Vein endothelial cell (primary cell): ENCODE measurements around the gene OR6K3. TPM values are rescaled to one million over a fixed set of nuclear protein-coding genes. Genes with fewer than 3 reads are reported as not detected.

Source experiments
- total RNA-seq: library from RNA; depleted of rRNA; stranded (reverse); fragments of >200 nt; gene quantifications from 2 replicates; pipeline ENCODE4 v1.2.3, GENCODE V29; 2012

Gene OR6K3, protein sequence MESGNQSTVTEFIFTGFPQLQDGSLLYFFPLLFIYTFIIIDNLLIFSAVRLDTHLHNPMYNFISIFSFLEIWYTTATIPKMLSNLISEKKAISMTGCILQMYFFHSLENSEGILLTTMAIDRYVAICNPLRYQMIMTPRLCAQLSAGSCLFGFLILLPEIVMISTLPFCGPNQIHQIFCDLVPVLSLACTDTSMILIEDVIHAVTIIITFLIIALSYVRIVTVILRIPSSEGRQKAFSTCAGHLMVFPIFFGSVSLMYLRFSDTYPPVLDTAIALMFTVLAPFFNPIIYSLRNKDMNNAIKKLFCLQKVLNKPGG
- 0.19 TPM in 1 of 2 replicates, not detected in the other for total RNA-seq

DNA sequence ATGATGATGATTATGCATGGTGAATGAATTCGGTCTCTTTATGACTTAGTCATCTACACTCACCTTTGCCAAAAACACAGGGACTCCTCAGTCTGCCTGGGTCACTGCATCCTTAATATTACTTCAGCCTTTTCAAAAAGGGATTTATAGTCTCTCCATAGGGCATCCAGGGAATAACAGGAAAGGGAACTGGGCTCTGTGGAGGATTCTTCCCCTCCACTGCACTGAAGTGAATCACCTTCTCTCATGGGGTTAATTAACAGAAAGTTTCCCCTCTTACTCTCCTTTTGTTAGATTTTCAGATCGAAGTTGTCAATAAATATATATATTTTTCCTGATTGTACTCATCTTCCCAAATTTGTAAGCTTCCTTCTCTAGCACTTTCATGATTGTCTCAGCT is at the start of gene OR6K3:
Gene OR6K3, minus strand, starts transcription at position 101 of the 400 bp plus-strand sequence. CDS start 2,605 bp downstream, outside the sequence.

GRCh38 chr1:158754420-158754819 is 33.9 kb upstream of the OR6K3 start, which contains the start of gene OR6K6:
Gene OR6K6 (plus strand): TSS chr1:158754720. CDS start chr1:158754888, 168 bp downstream.

GRCh38 chr1:158700552-158700951 is 20.0 kb downstream of the OR6K3 start, which contains the start of gene OR6K2:
Gene OR6K2 (minus strand): TSS chr1:158700652. CDS start chr1:158700652, 0 bp downstream.

DNA sequence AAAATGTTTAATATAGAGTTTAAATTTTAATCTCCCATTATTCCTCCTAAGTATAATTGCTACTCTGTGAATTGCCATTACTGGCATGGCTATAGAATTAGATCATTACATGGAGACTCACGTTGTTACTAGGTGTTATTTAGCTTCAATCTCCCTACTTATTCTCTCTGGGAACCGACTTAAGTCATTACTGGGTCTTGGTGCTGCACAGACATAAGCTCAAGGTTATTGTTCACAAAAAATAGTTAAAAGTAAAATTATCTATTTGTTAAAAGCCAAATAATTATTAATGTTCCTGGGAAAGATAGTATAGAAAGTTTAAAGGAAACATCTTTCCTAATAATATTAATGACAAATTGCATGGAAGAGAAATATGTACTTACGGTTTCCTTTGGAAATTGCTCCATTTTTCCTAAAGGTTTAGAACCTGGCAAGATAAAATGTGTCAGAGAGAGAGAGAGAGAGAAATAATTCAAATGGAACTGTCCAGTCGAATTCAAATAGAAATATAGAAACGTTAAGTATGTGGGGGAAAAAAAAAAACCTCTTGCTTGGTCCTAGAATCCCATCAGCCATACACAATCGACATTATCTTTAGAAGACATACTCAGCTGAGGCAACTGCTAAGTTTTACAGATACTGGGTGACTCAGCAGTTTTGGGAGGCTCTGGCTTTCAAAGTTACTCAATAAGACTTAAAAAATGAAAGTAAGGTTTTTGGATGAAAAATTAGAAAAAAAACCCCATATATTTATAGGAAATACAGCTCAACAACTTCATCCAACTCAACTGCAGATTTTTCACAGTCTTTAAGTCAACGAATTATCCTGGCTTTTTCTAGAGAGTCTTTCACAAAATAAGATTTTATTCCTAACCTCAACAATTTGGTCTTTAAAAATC is 34.2 kb downstream of the OR6K3 start, which contains the start of gene SPTA1:
Gene SPTA1, minus strand, starts transcription at position 605 of the 899 bp plus-strand sequence. Its CDS starts 198 bp downstream, at position 407.

Other genes with a start within 250 kb of the OR6K3 start
- not detected in 2 replicates for gene OR10R2, start 248.5 kb downstream of the OR6K3 start, total RNA-seq
- gene OR6Y1, start 166.3 kb downstream of the OR6K3 start, total RNA-seq: not detected in 2 replicates
- not detected in 2 replicates for gene OR6P1, start 150.1 kb downstream of the OR6K3 start, total RNA-seq
- gene OR10X1, start 140.8 kb downstream of the OR6K3 start, total RNA-seq: not detected in 2 replicates
- not detected in 2 replicates for gene OR10Z1, start 115.5 kb downstream of the OR6K3 start, total RNA-seq
- gene SPTA1, start 34.0 kb downstream of the OR6K3 start, total RNA-seq: 5.9 and 14.6 TPM in 2 replicates
- gene OR6K2, start 20.1 kb downstream of the OR6K3 start, total RNA-seq: not detected in 2 replicates
- gene OR6K6, start 34.0 kb upstream of the OR6K3 start, total RNA-seq: not detected in 2 replicates
- not detected in 2 replicates for gene OR6N1, start 51.5 kb upstream of the OR6K3 start, total RNA-seq
- gene OR6N2, start 60.5 kb upstream of the OR6K3 start, total RNA-seq: not detected in 2 replicates
- gene MNDA, start 110.6 kb upstream of the OR6K3 start, total RNA-seq: not detected in 2 replicates
- not detected in 2 replicates for gene PYHIN1, start 210.8 kb upstream of the OR6K3 start, total RNA-seq